Lower leg skin (tissue), 3 donors: ENCODE results near the gene LRP1B.

Source experiments
- POLR2A ChIP-seq, 2 donors: fragments of 450-650 bp; IDR thresholded peaks; one replicate each; pipeline ENCODE4 v1.6.1; 2016 to 2017; ENCODE audit warnings: antibody characterized with exemption in 2 of 2, mild to moderate bottlenecking in 1 of 2, moderate library complexity in 1 of 2
- TF ChIP-seq, protein P1 (sequence below), 3 donors: fragments of 450-650 bp; IDR thresholded peaks; one replicate each; pipeline ENCODE4 v1.5.1; 2016; ENCODE audit warnings: antibody characterized with exemption in 3 of 3, mild to moderate bottlenecking in 3 of 3, moderate library complexity in 2 of 3

DNA sequence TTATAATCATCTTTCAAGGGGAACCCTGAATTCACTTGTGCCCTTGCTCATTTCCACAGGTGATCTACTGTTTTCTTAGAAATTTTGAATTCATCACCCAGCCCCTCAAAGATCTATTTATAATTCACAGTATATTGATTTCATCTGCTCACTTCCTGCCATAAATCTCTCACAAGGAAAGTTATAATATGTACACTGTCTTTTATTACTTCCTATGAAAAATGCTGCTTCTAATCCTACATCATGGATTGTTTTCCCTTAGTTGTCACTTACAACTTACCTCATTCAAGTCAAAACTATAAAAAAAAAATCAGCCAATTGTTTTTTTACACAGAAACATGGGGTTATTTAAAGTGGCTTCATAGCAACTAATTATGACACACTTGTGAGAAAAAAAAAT lies 1443.0 kb downstream of the LRP1B start:
- TF ChIP-seq, protein P1, sequence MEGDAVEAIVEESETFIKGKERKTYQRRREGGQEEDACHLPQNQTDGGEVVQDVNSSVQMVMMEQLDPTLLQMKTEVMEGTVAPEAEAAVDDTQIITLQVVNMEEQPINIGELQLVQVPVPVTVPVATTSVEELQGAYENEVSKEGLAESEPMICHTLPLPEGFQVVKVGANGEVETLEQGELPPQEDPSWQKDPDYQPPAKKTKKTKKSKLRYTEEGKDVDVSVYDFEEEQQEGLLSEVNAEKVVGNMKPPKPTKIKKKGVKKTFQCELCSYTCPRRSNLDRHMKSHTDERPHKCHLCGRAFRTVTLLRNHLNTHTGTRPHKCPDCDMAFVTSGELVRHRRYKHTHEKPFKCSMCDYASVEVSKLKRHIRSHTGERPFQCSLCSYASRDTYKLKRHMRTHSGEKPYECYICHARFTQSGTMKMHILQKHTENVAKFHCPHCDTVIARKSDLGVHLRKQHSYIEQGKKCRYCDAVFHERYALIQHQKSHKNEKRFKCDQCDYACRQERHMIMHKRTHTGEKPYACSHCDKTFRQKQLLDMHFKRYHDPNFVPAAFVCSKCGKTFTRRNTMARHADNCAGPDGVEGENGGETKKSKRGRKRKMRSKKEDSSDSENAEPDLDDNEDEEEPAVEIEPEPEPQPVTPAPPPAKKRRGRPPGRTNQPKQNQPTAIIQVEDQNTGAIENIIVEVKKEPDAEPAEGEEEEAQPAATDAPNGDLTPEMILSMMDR (IDR thresholded peaks at IDR 0.05): no peak
- TF ChIP-seq POLR2A (IDR thresholded peaks at IDR 0.05): no peak
